T-helper 1 cell (primary cell): ENCODE data around the gene DLK1.

ENCODE experiments used
- DNase-seq, 5 donors: peaks; one replicate each; pipeline ENCODE4 v3.0.0-alpha.2; 2012 to 2020

DLK1 gene

GRCh38 chr14:100693877-100694578 lies 32.7 kb upstream of the DLK1 start:
- no peak for DNase-seq

GRCh38 chr14:100694579-100695422 lies 31.9 kb upstream of the DLK1 start:
- no peak for DNase-seq

GRCh38 chr14:100695423-100695738 lies 31.3 kb upstream of the DLK1 start:
- DNase-seq, result no peak

GRCh38 chr14:100696008-100696407 lies 30.7 kb upstream of the DLK1 start:
- DNase-seq, result no peak

DNA sequence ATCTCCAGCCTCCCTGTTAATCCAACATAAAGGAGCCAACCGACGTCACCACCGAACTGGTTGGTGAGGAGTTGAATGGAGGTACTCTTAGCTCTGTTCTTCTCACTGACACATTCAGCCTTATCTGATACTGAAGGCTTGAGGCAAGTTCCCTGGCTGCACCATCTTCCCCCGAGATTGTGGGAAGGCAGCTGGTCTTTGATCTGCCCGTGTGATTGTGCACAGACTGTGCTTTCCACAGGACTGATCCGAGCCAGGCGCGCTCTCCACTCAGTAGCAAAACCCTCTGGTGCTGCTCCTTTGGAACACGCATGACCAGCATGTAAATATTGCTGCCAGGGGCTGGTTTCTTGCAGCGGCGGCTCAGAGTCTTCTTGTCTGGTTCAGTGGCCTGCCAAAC lies 30.1 kb upstream of the DLK1 start:
- no peak for DNase-seq

DNA sequence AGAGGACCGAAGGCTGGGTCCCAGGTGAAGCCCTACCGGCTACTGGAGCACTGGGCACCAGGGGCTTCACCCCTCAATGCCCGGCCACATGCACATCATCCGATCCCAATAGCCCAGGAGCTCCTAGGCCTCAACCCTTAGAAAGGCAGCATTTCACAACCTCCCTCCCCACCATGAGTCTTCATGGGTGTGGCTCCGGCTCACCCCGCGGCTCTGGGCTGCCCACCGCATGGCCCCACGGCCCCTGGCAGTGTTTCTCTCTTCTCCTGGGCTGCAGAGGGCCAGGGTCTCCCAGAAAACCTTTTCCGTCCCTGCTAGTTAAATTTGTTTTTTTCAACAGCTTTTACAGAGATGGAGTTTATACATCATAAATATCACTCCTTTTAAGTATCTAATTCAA lies 28.6 kb upstream of the DLK1 start:
- no peak for DNase-seq

- DNase-seq, result no peak
These were observed 27.8 kb upstream of the DLK1 start for GRCh38 chr14:100698666-100699448.

GRCh38 chr14:100701314-100701713 lies 25.4 kb upstream of the DLK1 start:
- DNase-seq, result no peak

- DNase-seq, result no peak
These were observed 24.1 kb upstream of the DLK1 start for GRCh38 chr14:100702590-100702989.

GRCh38 chr14:100703386-100704220 lies 23.1 kb upstream of the DLK1 start:
- no peak for DNase-seq

- no peak for DNase-seq
These were observed 20.5 kb upstream of the DLK1 start for GRCh38 chr14:100706200-100706599.

GRCh38 chr14:100706860-100707259 lies 19.8 kb upstream of the DLK1 start:
- no peak for DNase-seq

DNA sequence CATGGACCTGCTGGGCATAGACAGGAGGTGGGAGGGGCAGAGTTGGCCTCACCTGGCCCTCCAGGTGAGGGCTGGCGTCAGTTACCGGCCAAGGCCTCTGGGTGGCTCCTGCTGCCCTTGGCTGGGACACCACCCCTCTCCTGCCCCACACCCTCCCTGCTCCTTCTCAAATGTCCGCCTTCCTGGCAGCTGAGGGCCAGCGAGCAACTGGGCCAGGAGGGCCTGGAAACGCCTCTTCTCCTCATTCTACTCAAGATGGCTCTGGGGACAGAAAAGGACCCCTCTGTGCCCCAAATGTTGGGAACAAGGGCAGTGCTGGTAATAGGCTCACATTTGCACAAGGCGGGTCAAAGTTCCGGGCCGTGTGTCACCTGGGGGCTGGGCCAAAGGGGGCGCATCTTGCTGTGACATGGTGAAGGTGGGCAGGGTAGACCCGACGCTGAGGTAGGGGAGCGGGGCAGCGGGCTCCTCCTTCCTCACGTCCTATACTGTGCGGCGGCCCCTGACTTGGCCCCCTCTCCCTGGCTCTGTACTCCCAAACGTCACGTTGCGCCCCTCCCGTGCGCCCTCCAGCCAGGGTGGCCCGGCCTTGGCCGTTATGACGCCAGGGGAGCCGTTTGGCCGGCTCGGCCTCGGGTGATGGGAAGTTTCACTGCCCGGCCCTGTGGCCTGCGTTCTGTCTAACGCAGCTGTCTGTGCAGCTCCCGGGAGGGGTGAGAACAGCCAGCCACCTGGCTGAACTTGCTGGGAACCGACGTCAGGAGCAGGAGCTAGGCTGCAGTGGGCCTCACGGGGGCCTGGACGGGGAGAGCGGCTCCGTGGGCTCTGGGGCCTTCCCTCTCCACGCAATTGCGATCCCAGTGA lies 18.0 kb upstream of the DLK1 start:
- DNase-seq, result no peak

DNA sequence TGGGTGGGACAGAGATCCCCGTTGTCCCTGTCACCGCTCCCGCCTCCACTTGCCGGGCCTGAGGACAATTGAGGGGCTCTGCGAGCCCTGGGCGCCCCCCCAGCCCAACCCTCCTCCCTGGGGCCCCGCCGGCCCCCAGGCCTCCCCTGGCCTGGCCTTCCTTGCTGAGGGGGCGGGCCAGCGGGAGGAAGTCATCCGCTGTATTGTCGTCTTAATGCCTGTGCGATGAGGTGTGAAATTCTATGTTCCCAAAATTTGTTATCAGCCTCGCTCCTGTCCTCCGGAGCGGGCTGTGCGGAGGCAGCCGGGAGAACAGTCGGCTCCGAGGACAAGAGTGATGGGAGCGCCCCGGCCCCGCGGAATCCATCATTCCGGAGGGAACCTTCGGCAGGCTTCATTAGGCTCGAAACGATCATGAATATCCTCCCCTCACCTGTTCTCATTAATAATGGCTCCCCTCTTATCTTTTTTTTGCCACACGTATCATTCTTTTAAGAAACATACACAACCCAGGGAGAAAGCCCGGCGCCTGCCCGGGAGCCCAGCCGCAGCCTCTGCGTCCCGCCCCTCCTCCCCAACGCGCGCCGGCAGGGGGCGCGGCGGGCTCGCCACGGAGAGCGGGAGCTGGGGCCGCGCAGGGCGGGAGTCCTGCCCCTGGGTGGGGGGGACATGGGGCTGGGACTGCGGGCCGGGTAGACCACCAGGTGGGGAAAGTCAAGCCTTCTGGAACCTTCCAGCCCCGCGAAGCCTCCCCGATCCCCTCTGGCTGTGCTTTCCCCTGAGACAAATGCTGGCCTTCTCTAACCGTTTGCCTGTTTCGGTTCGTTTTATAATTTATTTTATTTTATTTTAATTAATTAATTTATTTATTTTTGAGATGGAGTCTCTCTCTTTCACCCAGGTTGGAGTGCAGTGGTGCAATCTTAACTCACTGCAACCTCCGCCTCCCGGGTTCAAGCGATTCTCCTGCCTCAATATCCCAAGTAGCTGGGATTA lies 17.1 kb upstream of the DLK1 start:
- no peak for DNase-seq

DNA sequence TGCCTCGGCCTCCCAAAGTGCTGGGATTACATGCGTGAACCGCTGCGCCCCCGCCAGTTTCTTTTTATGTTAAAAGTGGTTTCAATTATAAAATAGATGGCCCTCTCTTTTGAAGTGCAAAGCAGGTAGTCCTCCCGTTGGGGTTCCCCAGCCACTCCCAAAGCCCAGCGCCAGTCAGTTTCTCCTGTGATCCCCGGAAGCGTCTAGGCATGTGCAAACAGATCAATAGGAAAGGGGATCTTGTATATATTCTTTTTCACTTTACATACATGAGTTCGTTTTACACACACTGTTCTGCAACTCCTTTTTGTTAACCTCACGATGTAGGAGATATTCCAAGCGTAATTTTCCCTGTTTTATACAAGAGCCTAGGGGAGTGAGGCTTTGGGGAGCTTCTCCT lies 16.3 kb upstream of the DLK1 start:
- DNase-seq, result no peak

DNA sequence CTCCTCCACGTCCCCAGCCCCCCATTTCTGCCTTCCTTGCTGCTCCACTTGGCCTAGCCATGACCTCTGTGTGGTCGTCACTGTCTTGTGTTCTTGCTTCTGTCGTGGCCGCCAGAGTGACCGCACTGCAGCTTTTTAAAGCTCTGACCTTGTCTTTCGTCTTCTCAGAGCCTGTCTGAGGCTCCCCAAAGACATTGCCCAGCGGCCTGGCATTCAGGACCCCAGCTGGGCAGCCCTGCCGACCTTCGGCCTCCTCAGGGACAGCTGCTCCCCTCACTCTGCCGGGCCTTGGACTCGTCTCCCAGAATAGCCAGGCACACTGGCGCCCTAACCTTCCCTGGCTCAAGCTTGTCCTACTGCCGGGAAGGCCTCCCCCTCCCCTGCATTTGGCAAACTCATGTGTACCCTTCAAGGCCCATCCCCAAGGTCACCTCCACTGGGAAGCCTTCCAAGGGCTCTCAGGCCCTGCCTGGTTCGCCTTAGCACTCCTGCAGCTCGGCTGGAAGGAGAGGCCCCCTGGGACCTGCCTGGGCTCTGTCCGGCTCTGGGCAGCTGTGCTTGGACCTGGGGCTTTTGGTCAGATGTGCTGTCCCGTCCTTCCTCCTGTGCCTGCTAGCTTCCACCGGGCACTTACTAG lies 15.7 kb upstream of the DLK1 start:
- DNase-seq, result no peak

- DNase-seq, result no peak
These were observed 15.2 kb upstream of the DLK1 start for GRCh38 chr14:100711493-100711892.

DNA sequence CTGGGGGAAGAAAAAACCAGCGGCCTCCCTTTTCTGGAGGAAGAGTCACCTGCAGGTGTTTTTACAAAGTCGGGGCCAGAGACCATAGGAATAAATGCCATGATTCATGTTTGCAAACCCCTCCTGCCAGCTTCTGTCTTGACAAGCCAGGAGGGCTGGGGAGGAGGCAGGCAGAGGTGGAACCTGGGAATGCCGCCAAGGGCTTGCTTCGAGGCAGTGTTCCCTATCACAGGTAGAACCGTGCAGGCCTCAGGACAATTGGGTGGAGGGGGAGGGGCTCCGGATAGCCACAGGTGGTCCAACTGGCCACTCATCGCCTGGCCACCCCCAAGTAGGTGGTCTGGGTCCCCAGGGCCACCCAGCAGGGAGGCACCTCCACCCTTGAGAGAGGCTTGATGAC lies 14.2 kb upstream of the DLK1 start:
- DNase-seq, result no peak

DNA sequence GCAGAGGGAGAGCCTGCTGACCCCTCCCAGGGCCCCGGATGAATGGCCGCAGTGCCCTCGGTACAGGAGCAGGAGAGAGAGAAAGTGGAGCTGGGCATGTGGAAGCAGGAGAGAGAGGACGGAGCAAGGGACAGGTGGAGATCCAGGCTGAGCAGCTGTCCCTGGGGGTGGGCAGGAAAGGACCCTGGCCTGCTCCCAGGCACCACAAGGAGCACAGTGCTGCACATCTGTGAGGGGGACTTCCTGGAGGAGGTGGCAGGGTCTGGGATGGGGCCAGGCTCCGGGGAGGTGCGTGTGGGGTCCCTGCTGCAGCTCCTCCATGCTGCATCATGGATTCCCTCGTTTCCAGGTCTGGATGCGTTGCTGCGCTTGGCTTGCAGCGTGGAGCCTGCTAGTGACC lies 13.0 kb upstream of the DLK1 start:
- no peak for DNase-seq
